Stimulated activated CD4-positive, alpha-beta T cell treated with anti-CD3 and anti-CD28 coated beads, Interleukin-4, amount 100 ng/mL, for 24 hours (primary cell): ENCODE measurements around the gene BICDL2.
A peak's percentile ranks its signal among the peaks of the same experiment; 100 is the strongest.

Experiments
- DNase-seq: peaks from one replicate; pipeline ENCODE4 v3.0.0-alpha.2; 2020

Gene BICDL2

DNA sequence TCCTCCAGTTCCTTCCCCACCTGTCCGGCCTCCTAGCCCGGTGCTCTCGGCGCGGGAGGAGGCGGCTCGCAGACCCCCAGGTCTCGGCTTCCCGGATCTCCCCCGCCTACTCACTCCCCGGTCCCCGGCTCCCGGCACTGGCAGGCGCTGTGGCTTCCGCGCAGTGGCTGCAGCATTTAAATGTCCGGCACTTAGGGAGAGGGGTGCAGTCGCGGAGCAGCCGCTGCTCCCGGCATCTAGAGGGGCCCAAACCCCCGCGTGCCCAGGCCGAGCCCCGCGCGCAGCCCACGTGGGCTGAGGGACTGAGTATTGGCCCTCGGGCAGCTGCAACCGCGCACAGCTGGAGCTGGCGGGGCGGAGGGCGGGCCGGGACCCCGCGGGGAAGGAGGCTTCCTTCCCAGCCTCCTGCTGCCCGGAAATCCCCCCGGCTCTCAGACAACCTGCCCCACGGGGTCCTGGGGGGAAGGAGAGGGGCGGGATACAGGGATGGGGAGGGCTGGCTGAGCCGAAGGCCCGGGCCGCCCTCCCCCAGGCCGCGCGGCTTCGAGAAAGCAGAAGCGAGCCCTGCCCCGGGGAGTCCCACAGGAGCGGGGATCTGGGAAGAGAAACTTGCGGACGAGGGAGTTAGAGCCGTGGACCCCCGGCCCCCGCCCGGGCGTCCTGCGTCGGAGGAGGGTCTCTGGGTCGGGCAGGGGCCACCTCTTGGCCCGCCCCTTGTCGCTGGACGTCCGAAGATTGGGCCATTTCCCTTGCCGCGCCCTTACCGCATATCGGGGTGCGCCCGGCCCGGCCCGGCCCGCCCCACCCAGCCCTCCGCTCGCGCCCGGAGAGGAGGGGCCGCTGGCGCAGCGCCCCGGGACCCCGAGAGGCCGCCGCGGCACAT is 9.3 kb upstream of the BICDL2 start, which contains the start of gene MMP25:
Gene MMP25 (plus strand): TSS at position 804 of the 883 bp plus-strand sequence. CDS start 357 bp downstream, outside the sequence.
- DNase-seq, result no peak

DNA sequence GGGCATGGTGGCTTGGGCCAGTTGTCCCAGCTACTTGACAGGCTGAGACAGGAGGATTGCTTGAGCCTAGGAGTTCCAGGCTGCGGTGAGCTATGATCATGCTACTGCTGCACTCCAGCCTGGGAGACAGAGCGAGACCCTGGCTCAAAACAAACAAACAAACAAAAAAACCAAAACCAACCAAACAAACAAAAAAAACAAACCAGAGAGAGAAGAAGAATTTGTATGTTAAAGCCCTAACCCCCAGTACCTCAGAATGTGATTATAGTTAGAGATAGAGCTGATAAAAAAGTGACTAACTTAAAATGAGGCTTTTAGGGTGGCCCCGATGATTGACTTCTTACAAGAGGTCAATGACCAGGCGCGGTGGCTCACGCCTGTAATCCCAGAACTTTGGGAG is 8.0 kb upstream of the BICDL2 start:
- DNase-seq, result no peak

DNA sequence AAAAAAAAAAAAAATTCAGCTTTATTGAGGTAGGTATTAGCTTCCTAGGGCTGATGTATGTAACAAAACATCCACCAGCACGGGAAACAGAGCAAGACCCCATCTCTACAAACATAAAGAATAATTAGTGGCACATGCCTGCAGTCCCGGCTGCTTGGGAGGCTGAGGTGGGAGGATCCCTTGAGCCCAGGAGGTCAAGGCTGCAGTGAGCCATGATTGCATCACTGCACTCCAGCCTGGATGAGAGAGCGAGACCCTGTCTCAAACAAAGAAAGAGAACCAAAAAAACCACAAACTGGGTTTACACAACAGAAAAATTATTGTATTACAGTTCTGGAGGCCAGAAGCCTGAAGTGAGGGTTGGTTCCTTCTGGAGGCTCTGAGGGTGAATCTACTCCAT is 5.6 kb upstream of the BICDL2 start:
- DNase-seq, result no peak

DNA sequence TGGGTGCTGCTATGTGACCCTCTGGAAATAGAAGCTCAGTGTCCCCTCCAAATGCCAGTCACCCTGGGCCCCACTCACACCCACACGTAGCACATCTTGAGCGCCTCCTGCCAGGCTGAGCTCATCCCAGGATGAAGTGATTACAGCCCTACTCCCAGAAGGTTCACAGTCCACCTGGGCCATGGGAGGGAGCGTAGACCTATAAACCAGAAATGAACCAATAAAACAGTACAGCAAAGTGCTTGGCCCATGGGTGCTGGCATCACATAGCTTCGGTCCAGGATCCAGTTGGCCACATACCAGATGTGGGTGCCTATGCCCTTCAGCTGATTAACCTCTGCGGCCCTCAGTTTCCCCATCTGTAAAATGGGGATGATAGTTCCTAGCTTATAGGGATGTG is 2.2 kb upstream of the BICDL2 start:
- no peak for DNase-seq

DNA sequence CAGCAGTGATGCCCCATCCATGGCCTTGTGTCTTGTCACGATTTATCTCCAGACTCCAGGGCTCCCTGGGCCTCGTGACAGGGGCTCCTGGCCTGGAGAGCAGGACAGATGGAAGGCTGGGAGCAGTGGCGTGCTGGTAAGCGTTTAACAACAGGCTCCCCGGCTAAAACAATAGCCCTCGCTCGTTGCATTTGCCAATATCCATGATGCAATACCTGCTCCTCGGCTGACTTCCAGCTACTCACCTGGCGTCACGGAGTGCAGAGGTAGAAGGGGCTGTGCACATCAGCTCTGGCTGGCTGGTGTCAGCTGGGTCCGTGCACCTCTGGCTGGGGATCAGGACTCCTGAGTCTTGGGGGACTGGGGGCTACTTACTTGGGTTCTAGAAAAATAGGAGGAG is 1.5 kb upstream of the BICDL2 start:
- no peak for DNase-seq

DNA sequence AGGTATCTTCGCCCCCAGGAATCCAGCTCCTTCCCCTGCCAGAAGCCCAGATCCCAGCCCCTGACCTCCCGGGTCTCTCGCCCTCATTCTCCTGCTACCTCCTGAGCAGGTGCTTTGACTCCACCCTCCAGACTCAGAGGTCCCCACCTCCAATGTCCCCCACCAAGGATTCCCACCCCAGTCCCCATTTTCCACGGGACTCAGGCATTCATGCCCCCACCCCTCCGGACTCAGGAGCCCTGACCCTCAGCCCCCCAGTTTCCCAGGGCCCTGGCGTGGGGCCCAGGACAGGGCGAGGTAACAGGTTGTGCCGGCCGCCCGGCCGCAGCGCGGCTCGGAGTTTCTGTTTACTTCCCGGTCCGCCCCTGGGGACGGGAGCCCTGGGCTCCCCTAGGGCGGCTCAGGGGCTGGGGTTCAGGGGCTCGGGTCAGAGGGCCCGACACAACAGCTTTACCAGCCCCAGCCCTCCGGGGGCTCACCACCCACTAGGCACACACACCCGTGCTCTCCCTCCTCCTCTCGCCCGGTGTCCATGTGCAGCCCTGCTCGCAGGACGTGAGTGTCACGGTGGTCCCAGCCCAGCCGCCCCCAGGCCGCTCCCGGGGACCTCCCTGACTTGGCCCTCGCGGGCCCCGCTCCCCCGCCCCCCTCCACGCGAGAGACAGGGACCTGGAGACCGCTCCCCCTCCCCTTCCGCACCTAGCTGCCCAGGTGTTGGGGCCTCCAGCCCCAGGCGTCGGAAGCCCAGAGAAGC is 595 bp downstream of the BICDL2 start:
- no peak for DNase-seq

DNA sequence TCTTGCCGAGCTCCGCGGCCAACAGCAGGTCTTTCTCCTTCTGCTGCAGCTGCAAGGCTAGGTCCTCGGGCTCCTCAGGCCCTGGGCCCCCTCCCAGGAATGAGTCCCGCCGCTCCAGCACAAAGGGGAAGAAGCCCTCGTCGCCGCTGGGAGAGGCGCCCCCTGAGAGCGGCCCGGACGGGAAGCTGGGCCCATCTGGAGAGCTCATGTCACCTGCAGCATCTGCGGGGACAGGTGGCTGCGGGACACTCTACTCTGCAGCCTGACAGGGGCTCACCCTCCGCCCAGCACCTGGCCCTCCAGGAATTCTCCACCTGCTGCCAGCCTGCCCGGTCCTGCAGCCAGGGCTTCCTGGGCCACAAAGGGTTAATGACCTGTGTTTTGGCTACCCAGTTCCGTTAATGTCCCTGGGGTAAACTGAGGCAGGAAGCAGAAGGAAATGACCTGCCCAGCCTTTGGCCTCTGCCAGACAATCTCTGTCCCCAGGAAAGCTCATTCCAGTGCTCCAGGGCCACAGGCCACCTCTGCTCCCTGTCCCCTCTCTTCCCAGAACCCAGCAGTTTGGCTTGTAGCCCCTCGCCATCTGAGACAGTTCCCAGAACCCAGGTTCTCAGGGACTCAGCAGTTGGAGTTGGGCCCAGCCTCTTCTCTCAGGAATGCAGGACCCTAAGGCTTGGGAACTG is 1.3 kb downstream of the BICDL2 start:
- DNase-seq, result no peak

DNA sequence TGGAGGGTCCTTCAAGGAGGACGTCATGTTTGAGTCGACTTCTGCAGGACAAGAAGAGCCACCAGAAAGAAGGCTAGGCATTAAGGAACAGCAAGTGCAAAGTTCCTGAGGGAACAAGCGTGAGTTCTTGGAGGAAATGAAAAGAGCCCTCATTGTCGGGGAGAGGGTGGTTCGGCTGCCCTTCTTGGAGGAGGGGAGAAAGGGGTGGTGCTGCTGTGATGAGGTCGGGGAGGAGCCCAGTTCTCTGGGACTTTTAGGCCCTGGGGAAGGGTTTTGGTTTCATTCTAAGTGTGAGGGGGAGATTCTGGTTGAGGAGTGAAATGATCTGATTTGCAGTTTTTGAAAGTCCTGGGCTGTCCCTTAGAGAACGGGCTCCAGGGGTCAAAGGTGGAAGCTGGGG is 4.1 kb downstream of the BICDL2 start:
- no peak for DNase-seq

DNA sequence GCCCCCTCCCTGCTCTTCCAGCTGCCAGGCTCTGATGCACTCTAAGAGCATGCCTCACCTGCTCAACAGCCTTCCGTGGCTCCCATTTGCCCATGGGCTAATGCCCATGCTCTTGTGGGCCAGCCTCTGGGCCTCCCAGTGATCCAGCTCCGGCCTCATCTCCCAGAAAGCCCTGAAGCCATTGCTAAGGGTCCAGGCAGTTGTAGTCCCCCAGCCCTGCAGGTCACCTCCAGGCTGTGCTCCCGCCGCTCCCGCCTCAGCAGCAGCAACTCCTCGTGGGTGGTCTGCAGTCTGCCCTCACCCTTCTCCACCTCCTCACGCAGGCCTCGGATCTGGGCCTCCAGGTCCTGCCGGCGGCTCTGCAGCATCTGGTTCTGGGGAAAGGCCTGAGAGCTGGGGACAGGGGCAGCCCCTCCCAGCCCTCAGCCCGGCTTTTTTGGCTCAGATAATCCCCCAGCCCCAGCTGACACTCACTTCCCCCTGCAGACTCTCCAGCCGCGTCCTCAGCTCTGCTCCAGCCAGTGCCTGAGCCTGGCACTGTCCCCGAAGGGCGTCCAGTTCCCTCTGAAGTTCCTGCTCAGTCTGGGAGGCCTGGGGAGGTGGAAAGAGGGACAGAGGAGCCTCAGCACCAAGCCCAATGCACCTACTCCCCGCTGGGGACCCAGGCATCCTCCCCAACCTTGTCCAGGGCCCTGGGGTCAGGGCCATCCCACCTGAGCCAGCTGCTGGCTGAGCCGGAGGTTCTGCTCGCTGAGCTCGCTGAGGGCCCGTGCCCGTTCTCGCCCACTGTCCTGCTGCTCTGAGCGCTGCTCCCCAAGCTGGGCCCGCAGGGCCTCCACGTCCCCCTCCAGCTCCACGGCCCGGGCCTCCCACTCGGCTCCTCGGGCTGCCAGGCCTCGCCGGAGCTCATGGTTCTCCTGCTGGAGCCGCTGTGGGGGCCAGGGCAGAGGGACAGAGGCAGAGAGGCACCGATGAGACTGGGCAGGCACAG is 6.2 kb downstream of the BICDL2 start:
- no peak for DNase-seq

DNA sequence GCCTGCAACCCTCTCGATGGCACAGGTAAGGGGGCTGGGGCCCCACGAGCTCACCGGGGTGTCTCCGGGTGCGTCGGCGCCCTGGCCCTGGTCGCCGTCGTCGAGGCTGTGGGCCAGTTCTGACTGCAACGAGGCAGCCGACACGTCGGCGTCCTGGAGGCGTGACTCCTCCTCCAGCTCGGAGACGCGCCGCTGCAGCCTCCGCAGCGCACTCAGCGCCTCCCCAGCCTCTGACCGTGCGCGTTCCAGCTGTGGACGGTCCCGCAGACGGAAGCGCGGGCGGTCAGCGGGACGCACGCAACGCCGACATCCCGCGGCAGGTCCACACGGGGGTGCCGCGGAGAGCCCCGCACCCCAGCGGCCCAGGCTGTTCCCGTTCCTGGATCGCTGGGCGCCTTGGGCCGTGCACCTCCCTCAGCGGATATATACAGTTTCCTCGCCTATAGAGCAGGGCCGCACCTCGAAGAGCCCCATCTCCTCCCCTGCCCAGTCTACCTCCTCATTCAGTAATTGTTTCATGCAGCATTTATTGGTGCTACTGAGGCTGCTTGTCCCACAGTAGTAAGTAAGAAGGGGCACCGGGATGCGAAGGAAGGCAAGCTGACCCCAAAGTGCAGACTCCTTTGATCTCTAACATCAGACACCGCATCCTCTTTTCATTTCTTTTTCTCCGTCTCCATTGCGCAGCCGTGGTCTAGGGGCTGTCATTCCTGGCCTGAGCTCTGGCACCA is 7.1 kb downstream of the BICDL2 start:
- peak; percentile 38 for DNase-seq

DNA sequence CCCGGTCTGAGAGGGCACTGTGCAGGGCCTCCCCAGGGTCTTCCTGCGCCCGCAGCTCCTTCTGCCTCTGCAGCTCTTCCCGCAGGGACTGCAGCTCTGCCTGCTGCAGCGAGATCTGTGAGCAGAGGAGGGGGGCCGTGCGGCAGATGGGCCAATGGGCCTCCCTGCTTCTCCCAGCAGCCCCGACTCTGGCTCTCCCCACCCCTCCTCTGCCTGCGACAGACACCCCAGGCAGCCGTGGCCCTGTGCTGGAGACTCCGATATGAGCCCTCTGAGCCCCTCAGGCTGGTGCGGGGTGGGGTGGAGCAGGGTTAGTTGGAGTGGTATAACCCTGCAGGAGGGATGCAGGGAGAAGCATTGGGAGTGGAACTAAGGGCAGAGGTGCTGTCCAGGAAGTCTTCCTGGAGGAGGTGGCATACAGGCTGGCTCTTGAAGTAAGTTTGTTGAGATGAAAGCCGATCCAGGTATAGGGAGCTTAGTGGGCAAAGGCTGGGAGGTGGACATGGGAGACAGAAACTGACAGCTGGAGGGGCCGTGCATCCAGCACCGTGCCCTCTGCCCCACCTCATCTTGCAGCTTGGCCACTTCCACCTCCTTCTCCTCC is 7.9 kb downstream of the BICDL2 start:
- no peak for DNase-seq

DNA sequence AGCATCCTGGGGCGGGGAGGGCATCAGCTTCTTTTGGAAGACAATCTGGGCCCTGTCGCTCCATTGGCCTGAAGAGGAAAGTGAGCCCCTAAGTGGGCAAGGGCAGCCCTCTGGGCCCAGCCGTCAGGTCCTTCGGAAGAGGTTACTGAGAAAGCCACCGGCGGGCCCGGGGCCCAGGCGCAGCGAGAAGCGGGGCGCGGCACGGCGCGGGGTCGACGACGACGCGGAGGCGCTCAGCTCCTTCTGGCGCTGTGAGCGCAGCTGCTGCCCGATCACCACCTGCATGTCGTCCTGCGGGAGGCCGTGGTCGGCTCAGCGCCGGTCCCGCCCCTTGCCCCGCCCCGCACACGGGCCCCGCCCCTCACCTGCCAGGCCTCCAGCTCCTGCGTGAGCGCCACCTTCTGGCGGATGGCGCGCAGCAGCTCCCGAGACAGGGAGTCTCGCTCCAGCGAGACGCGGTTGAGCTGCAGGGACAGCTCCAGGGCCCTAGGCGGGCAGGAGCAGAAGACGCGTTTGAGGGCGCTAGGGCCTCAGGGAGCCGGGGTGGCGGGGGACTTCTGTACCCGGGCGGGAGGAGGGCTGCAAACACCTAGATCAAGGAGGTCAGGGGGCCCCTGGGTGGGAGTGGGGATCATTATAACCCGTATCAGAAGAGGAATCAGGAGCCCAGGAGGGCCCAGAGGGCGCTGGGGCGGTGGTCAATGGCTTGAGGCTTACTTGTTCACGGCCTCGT is 8.6 kb downstream of the BICDL2 start:
- DNase-seq, result peak; percentile 86

DNA sequence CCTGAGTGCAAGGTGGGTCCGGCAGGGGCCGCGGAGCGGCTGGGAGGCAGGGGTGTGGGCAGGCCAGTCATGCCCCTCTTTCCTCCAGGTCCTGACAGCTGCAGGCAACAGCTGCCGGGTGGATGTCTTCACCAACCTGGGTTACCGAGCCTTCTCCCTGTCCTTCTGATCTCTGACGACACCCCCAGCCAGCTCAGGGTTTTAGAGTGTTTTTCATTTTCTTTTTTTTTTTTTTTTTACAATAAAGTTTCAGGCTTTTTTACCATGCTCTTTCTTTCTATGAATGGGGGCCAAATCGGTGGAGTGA is 9.3 kb downstream of the BICDL2 start:
- no peak for DNase-seq

DNA sequence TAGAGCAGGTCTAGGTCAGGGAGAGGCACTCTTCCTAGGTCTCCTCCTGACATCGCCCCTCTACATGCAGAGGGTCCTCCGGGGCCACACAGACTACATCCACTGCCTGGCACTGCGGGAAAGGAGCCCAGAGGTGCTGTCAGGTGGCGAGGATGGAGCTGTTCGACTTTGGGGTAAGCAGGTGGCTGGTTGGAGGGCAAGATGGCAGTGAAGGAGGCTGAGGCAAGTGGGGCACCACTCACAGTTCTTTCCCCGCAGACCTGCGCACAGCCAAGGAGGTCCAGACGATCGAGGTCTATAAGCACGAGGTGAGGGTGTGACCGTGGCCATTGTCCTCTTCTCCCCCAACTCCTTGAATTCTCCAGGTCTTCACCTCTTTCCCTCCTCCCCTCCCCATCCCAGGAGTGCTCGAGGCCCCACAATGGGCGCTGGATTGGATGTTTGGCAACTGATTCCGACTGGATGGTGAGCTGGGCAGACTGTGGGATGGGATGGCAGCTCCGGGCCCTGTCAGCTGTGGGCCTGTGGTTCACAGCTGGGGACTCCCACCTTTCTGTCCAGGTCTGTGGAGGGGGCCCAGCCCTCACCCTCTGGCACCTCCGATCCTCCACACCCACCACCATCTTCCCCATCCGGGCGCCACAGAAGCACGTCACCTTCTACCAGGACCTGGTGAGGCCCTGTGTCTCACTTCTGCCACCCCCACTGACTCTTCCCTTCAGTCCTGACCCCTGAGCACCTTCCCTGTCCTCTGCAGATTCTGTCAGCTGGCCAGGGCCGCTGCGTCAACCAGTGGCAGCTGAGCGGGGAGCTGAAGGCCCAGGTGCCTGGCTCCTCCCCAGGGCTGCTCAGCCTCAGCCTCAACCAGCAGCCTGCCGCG is 9.9 kb downstream of the BICDL2 start:
- no peak for DNase-seq

DNA sequence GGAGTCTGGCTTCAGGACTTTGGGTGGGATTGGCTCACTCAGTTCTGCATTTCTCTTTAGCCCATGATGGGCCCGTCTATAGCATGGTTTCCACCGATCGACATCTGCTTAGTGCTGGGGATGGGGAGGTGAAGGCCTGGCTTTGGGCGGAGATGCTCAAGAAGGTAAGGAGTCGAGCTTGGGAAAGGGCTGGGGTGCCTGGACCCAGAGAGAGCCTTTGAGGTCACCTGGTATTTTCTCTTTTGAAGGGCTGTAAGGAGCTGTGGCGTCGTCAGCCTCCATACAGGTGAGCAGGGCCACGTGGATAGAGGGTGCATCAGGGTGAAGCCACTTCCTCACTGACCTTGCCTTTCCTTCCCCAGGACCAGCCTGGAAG is 10.8 kb downstream of the BICDL2 start:
- no peak for DNase-seq

DNA sequence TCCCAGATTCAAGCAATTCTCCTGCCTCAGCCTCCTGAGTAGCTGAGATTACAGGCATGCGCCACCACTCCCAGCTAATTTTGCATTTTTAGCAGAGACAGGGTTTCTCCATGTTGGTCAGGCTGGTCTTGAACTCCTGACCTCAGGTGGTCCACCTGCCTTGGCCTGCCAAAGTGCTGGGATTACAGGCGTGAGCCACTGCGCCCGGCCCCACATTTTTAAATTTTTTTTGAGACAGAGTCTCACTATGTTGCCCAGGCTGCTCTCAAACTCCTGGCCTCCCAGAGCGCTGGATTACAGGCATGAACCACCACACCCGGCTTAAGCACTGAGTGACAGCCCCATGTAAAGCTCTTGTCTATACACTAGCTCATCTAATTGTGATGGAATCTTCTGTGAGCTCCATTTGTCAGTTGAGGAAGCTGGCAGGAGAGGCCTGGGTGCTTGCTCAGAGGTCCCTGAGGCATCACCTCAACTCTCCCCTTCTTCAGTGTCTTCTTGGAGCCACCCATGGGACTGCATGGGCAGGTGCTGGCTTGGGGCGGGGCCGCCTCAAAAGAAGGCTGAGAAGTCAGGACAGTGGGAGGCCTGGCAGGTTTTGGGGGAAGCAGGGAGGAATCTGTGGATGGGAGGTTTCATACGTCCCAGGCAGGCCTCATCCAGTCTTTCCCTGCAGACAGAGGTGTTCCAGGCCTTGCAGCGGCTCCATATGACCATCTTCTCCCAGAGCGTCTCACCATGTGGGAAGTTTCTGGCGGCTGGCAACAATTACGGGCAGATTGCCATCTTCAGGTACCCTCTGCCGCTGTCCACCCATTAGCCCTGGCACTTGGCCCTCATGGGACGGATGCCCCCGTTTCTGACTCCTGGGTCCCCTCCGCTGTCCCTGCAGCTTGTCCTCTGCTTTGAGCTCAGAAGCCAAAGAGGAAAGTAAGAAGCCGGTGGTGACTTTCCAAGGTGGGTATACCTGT is 11.4 kb downstream of the BICDL2 start:
- no peak for DNase-seq

DNA sequence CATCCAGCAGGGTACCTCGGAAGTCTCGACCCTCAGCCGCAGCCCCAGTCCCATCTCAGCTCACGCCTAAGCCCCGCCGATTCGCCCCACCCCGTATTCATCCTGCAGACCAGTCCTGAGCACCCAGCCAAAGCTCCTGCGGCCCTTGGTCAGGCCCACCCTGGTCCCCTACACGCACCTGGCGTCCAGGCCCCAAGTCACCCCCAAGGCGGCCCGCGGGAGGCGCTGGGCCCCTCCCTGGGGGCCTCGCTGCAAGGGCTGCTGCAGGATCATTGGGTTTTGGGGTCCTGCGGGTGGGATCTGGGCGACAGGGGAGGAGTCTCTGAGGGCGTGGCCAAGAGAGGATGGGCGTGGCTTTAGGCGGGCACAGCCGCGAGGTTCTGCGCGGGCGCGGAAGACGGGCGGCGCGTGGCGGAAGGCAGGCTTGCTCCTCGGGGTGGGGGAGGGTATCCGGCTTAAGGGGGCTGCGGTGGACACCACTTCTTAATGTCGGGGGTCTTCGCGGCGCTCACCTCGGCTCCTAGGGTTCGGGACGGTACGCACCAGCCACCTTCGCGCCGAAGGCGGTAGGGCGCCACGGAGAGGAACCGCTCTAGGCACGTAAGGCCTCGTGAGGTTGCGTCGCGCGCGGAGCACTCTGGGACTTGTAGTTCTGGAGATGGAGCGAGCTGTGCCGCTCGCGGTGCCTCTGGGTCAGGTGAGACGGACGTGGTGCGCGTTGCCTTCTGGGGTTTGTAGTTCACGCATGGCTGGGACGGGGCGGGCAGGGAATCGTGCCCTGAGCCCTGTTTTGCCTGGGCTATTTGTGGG is 12.9 kb downstream of the BICDL2 start, which contains the start of the genes HCFC1R1 and THOC6:
Gene HCFC1R1 (minus strand): TSS at position 274 of the 810 bp plus-strand sequence. CDS start 1 bp downstream, at position 273.
Gene THOC6 (plus strand): TSS at position 367 of the 810 bp plus-strand sequence. CDS start 292 bp downstream, at position 659.
- peak; percentile 96 for DNase-seq
